H9 (cell line): ENCODE data around the gene ZNF318. TPM values are rescaled to one million over a fixed set of nuclear protein-coding genes. Genes with fewer than 3 reads are reported as not detected.

Source experiments
- DNase-seq: peaks from one replicate; pipeline ENCODE4 v3.0.0-alpha.2; 2017
- H2AFZ ChIP-seq: one replicate; pipeline ENCODE4 v1.6.1; 2013; ENCODE audit warnings: mild to moderate bottlenecking, low read length, control low read depth, moderate library complexity
- H2AK5ac ChIP-seq: 2 replicates; pipeline ENCODE4 v1.6.1; 2013; ENCODE audit warnings: low read length, control low read depth, mixed read lengths; ENCODE audit not compliant: insufficient read length
- H2BK120ac ChIP-seq: one replicate; pipeline ENCODE4 v1.6.1; 2013; ENCODE audit warnings: low read depth, mild to moderate bottlenecking, low read length, control low read depth, inconsistent platforms; ENCODE audit not compliant: poor library complexity, severe bottlenecking
- H2BK12ac ChIP-seq: 2 replicates; pipeline ENCODE4 v1.6.1; 2013; ENCODE audit warnings: low read length, control low read depth, mixed read lengths, low read depth; ENCODE audit not compliant: insufficient read length
- H2BK15ac ChIP-seq: 2 replicates; pipeline ENCODE4 v1.6.1; 2013; ENCODE audit warnings: low read depth, low read length, control low read depth
- H2BK20ac ChIP-seq: one replicate; pipeline ENCODE4 v1.6.1; 2013; ENCODE audit warnings: low read depth, mild to moderate bottlenecking, low read length, control low read depth, inconsistent platforms; ENCODE audit not compliant: poor library complexity, severe bottlenecking
- H2BK5ac ChIP-seq: 2 replicates; pipeline ENCODE4 v1.6.1; 2013; ENCODE audit warnings: low read length, control low read depth, mixed read lengths; ENCODE audit not compliant: insufficient read length
- H3K14ac ChIP-seq: 2 replicates; pipeline ENCODE4 v1.6.1; 2013; ENCODE audit warnings: low read length, control low read depth; ENCODE audit not compliant: insufficient read depth
- H3K18ac ChIP-seq: 2 replicates; pipeline ENCODE4 v1.6.1; 2013; ENCODE audit warnings: low read depth, mild to moderate bottlenecking, mixed read lengths, low read length, control low read depth; ENCODE audit not compliant: insufficient read length
- H3K23ac ChIP-seq: 2 replicates; pipeline ENCODE4 v1.6.1; 2013; ENCODE audit warnings: low read length, control low read depth, mixed read lengths, low read depth; ENCODE audit not compliant: insufficient read length
- H3K23me2 ChIP-seq: 2 replicates; pipeline ENCODE4 v1.6.1; 2013; ENCODE audit warnings: low read depth, mild to moderate bottlenecking, mixed read lengths, low read length, control low read depth; ENCODE audit not compliant: insufficient read length, poor library complexity, severe bottlenecking
- H3K27ac ChIP-seq: 2 replicates; pipeline ENCODE4 v1.5.1; 2013; ENCODE audit warnings: low read length, control low read depth, mixed read lengths, low read depth; ENCODE audit not compliant: insufficient read length
- H3K27me3 ChIP-seq: 2 replicates; pipeline ENCODE4 v1.6.1; 2013; ENCODE audit warnings: low read length, control low read depth, inconsistent platforms; ENCODE audit not compliant: insufficient read depth
- H3K4ac ChIP-seq: 2 replicates; pipeline ENCODE4 v1.6.1; 2013; ENCODE audit warnings: low read depth, mild to moderate bottlenecking, control low read depth, inconsistent platforms, low read length, moderate library complexity
- H3K4me1 ChIP-seq: 2 replicates; pipeline ENCODE4 v1.6.1; 2013; ENCODE audit warnings: low read length, control low read depth, inconsistent platforms; ENCODE audit not compliant: insufficient read depth
- H3K4me2 ChIP-seq: 2 replicates; pipeline ENCODE4 v1.6.1; 2013; ENCODE audit warnings: low read length, control low read depth, mixed read lengths; ENCODE audit not compliant: insufficient read length, insufficient read depth
- H3K56ac ChIP-seq: 2 replicates; pipeline ENCODE4 v1.6.1; 2013; ENCODE audit warnings: low read depth, mild to moderate bottlenecking, mixed read lengths, low read length, control low read depth; ENCODE audit not compliant: insufficient read length
- H3K79me1 ChIP-seq: 2 replicates; pipeline ENCODE4 v1.6.1; 2013; ENCODE audit warnings: low read depth, mild to moderate bottlenecking, moderate library complexity, low read length, control low read depth, inconsistent platforms; ENCODE audit not compliant: insufficient read depth, poor library complexity, severe bottlenecking
- H3K79me2 ChIP-seq: 2 replicates; pipeline ENCODE4 v1.6.1; 2013; ENCODE audit warnings: low read length, control low read depth, inconsistent platforms; ENCODE audit not compliant: insufficient read depth
- H3K9ac ChIP-seq: 2 replicates; pipeline ENCODE4 v1.6.1; 2013; ENCODE audit warnings: low read length, control low read depth, mixed read lengths; ENCODE audit not compliant: insufficient read length; ENCODE audit errors: extremely low read depth
- H3K9me3 ChIP-seq: one replicate; pipeline ENCODE4 v1.6.1; 2013; ENCODE audit warnings: low read depth, low read length, inconsistent platforms; ENCODE audit not compliant: control insufficient read depth
- H3T11ph ChIP-seq: one replicate; pipeline ENCODE4 v1.6.1; 2013; ENCODE audit warnings: mild to moderate bottlenecking, low read length, control low read depth, inconsistent platforms
- H4K20me1 ChIP-seq: one replicate; pipeline ENCODE4 v1.6.1; 2013; ENCODE audit not compliant: control insufficient read depth, insufficient read length, insufficient read depth
- H4K5ac ChIP-seq: 2 replicates; pipeline ENCODE4 v1.6.1; 2013; ENCODE audit warnings: low read depth, mild to moderate bottlenecking, mixed read lengths, low read length, control low read depth; ENCODE audit not compliant: insufficient read length
- H4K8ac ChIP-seq: replicated peaks from 2 replicates; pipeline ENCODE4 v1.6.1; 2013; ENCODE audit warnings: low read length, control low read depth, mixed read lengths, low read depth; ENCODE audit not compliant: insufficient read length
- H4K91ac ChIP-seq: 2 replicates; pipeline ENCODE4 v1.6.1; 2013; ENCODE audit warnings: low read depth, mild to moderate bottlenecking, moderate library complexity, mixed read lengths, low read length, control low read depth; ENCODE audit not compliant: insufficient read length
- H3K27ac Mint-ChIP-seq, 3 experiments: 2 replicates in 2 of 3; 3 replicates in 1 of 3; pipeline ENCODE4 v1.8.0; 2020 to 2021; ENCODE audit warnings: mixed read lengths in 3 of 3, mild to moderate bottlenecking in 1 of 3, moderate library complexity in 1 of 3
- H3K27me3 Mint-ChIP-seq: 2 replicates; pipeline ENCODE4 v1.8.0; 2021; ENCODE audit warnings: low read depth, mild to moderate bottlenecking, moderate library complexity, mixed read lengths
- H3K36me3 Mint-ChIP-seq, 3 experiments: 2 replicates in 2 of 3; 3 replicates in 1 of 3; pipeline ENCODE4 v1.8.0; 2020 to 2021; ENCODE audit warnings: low read depth in 3 of 3, mixed read lengths in 3 of 3; ENCODE audit not compliant: insufficient read depth in 1 of 3
- H3K4me1 Mint-ChIP-seq, 2 experiments: 2 replicates each; pipeline ENCODE4 v1.8.0; 2020; ENCODE audit warnings: mixed read lengths in 2 of 2
- H3K4me3 Mint-ChIP-seq, 2 experiments: 2 replicates in 1 of 2; 3 replicates in 1 of 2; pipeline ENCODE4 v1.8.0; 2020 to 2021; ENCODE audit warnings: mild to moderate bottlenecking in 2 of 2, mixed read lengths in 2 of 2, moderate library complexity in 1 of 2
- H3K9me3 Mint-ChIP-seq, 2 experiments: 2 replicates in 1 of 2; 3 replicates in 1 of 2; pipeline ENCODE4 v1.8.0; 2020; ENCODE audit warnings: mild to moderate bottlenecking in 2 of 2, mixed read lengths in 2 of 2, moderate library complexity in 1 of 2
- WGBS: extraction: QIAGEN DNeasy Blood & Tissue Kit; methylation state at CpG from one replicate; pipeline ENCODE4 v1.1.7; 2013; ENCODE audit warnings: missing lambda C conversion rate, low lambda C conversion rate, mixed read lengths; ENCODE audit not compliant: insufficient read length; ENCODE audit errors: extremely low coverage; 5-methylcytosine and 5-hydroxymethylcytosine counted together
- total RNA-seq: library from RNA; stranded (reverse); gene quantifications from 2 replicates; pipeline ENCODE4 v1.2.1, GENCODE V29; 2021
- TF ChIP-seq, protein P1 (sequence below): fragments of 200-600 bp; sonication (generic); conservative IDR thresholded peaks from 3 replicates; pipeline ENCODE4 v1.8.0; 2021; ENCODE audit warnings: antibody characterized with exemption, mild to moderate bottlenecking

ZNF318 gene
- total RNA-seq, 1 experiment from 2014 or later, result 16.3 TPM

DNA sequence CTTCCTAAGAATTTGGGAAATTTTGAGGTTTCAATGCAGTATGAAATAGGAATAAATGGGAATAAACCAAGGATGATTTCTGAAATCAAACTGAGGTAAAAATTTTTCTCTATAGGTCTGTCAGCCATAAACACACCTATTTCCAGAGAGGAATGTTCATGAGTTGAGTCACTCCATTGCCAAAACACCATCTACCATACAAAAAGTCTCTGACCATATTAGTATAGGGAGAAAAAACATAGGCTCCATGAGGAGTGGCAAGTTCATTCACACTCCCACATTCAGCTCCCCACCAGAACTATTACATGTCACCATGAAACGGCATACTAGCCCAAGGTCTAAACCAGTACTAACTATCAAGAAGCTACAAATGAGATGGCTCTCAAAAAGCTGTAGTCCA lies 9.6 kb downstream of the ZNF318 start:
- H3K27me3 ChIP-seq, result no peaks in the 10 kb centered on the region
- H4K5ac ChIP-seq, result no peak overlapping the region
- no peaks in the 10 kb centered on the region for H4K20me1 ChIP-seq
- no peak overlapping the region for H3K14ac ChIP-seq
- H3K4me2 ChIP-seq, result no peak overlapping the region
- H4K91ac ChIP-seq, result no peak overlapping the region
- no peak overlapping the region for H2BK15ac ChIP-seq
- H3K4me1 ChIP-seq, result peaks cover 6% of the 10 kb centered on the region; the same call in 1 of the 2 replicates
- H3K9me3 ChIP-seq, result no peaks in the 10 kb centered on the region
- no peak overlapping the region for H2BK120ac ChIP-seq
- Mint-ChIP-seq H3K4me1 (peaks cover 7 to 19% of the 10 kb centered on the region in 2 experiments), H3K27ac (no peak overlapping the region), H3K36me3 (peaks cover 11 to 58% (median 44%) of the 10 kb centered on the region in 3 experiments; a peak in 6 of 7 replicates), H3K9me3 (no peaks in the 10 kb centered on the region), H3K4me3 (no peak overlapping the region), H3K27me3 (no peaks in the 10 kb centered on the region)
- no peaks in the 10 kb centered on the region for H3K79me2 ChIP-seq
- no peaks in the 10 kb centered on the region for H3K23me2 ChIP-seq
- H2AFZ ChIP-seq, result no peak overlapping the region
- TF ChIP-seq, protein P1, sequence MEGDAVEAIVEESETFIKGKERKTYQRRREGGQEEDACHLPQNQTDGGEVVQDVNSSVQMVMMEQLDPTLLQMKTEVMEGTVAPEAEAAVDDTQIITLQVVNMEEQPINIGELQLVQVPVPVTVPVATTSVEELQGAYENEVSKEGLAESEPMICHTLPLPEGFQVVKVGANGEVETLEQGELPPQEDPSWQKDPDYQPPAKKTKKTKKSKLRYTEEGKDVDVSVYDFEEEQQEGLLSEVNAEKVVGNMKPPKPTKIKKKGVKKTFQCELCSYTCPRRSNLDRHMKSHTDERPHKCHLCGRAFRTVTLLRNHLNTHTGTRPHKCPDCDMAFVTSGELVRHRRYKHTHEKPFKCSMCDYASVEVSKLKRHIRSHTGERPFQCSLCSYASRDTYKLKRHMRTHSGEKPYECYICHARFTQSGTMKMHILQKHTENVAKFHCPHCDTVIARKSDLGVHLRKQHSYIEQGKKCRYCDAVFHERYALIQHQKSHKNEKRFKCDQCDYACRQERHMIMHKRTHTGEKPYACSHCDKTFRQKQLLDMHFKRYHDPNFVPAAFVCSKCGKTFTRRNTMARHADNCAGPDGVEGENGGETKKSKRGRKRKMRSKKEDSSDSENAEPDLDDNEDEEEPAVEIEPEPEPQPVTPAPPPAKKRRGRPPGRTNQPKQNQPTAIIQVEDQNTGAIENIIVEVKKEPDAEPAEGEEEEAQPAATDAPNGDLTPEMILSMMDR, result no peak
- WGBS, result no CpG with 5 or more reads among the region's 1 CpG
- no peak for DNase-seq
- H3K27ac ChIP-seq, result no peak overlapping the region
- no peak overlapping the region for H2AK5ac ChIP-seq
- H2BK12ac ChIP-seq, result no peak overlapping the region
- H3K4ac ChIP-seq, result no peak overlapping the region
- no peak overlapping the region for H3K9ac ChIP-seq
- no peak overlapping the region for H3K23ac ChIP-seq
- no peak overlapping the region for H4K8ac ChIP-seq
- H2BK20ac ChIP-seq, result no peak overlapping the region
- H3K56ac ChIP-seq, result no peak overlapping the region
- no peak overlapping the region for H2BK5ac ChIP-seq
- no peaks in the 10 kb centered on the region for H3K79me1 ChIP-seq
- H3K18ac ChIP-seq, result no peak overlapping the region
- no peak overlapping the region for H3T11ph ChIP-seq
